TTC549 (cell line): ENCODE data around the gene PEPD.

ENCODE experiments used
- FAIRE-seq: peaks from 2 replicates; lab custom pipeline; 2012; peaks lifted over from hg19 to GRCh38; lab: Jason Lieb, UNC

PEPD gene

DNA sequence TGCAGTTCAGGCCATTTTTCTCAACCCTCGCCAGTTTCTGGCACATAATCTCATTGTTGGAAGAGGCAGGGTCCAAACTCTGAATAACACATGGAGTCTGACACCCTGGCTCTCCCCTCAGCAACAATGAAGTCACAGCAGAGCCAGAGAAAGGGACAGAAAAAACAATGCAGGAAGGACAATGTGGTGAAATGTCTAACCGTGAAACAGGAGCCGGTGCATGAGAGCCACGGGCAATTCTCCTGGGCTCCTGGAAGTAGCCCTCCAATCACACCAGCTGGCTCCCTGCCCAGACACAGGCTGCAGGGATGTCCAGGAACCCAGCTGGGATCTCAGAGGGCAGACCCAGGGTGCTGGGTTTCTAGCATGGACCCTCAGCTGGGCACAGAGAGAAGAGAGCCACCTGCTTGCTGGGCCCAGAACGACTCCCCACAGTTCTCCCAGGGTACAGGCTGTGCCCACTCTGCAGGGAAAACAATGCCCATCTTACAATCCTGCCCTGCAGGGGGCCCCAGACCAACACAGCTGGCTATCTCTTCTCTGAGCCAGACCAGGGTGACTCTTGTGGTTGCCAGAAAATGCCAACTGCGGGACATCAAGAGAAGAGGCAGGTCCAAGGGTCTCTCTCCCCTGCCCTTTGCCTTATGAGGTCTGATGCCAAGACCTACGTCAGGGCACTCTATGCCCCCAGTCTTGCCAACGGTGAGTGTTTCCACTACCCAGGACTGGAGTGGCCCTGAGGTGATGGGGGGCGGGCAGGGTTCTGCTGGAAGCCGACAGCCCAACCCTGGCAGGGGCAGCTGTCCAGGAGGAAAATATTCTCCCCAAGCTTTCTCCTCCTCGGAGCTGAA is 83.5 kb downstream of the PEPD start:
- no peak for FAIRE-seq

DNA sequence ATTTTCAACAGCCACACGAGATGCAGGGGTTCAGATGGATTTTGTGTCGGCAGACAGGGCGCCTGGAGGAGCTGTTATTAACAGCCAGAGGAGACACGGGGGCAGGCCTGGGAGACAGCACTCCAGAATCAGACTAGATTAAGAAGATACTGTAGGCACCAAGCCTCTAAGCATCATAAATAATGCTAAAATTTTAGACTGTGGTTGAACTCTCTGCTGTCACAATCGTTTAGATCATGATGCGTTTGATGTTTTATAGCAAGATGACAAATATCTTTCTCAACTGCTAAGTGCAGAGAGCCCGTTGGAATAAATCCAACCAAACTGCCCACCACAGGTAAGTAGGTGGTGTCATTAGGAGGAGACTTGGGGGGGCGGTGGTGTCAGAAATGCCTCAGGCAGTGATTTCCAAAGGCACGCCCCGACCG is 84.2 kb downstream of the PEPD start:
- FAIRE-seq, result no peak

DNA sequence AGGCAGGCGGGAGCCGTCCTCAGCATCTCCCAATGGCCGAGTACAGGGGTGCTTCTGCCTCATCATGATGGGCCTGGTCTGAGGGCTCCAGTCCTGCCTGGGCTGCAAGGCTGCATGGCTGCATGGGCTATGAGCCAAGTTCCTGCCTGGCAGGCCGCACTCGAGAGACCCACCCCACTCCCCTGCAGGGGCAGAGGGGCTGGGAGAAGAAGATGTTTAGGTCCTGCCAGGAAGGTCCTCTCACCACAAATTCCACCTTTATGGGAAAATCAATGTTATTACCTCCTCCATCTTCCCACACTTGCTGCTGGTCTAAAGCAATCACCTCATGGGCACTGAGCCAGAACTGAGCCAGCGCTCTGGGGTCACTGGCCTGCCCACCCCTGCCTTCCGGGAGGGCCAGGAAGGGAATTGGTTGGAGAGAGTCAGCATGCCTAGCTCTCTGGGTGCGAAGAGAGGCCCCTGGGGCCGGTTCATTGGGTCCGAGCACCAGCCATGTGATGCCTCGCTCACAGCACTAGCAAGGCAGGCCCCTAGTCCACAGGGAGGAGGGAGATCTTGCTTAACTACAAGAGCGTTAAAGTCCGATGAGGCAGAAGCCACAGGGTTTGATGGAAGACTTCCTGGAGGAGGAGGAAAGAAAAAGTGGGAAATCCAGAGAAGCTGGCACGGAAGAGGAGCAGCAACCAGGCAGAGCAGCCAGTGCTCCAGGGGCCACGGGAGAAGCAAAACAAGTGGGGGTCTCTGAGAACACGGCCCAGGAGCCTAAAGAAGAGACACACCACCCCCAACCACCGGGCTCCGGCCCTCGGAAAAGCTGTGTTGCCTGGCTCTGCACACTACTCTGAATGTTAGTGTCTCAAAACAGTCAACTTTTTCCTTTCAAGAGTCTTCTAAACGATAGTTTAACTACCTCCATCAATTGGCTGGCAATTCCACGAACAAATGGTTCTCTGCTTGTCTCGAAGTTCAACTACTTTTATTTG is 84.9 kb downstream of the PEPD start:
- no peak for FAIRE-seq

DNA sequence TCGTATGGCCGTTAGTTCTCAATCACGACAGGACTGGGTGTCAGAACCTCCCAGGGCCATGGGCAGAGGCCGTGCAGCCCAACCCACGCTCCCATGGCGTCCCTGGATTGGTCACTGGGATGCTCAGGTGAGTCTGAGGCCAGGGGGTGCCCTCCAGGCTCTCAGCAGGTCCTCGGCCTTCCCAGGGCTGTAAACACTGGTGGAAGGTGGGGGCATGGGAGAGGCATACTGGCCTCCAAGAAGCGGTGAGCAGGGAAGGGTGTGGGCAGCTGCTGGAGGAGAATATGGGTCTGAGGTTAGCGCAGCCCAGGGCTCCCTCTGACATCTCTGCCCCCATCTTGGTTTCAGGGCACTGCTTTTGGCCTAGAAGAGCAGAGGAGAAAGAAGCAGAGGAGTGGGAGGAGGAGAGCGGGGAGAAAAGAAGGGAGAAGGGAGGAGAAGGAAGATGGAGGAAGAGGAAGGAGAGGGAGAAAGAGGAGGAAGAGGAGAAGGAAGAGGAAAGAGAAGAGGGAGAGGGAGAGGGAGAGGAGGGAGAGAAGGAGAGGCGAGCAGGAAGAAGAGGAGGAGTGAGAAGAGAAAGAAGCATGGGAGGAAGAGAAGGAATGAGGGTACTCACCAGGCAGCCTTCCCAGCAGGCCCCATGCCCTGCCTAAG is 85.8 kb downstream of the PEPD start:
- FAIRE-seq, result no peak

DNA sequence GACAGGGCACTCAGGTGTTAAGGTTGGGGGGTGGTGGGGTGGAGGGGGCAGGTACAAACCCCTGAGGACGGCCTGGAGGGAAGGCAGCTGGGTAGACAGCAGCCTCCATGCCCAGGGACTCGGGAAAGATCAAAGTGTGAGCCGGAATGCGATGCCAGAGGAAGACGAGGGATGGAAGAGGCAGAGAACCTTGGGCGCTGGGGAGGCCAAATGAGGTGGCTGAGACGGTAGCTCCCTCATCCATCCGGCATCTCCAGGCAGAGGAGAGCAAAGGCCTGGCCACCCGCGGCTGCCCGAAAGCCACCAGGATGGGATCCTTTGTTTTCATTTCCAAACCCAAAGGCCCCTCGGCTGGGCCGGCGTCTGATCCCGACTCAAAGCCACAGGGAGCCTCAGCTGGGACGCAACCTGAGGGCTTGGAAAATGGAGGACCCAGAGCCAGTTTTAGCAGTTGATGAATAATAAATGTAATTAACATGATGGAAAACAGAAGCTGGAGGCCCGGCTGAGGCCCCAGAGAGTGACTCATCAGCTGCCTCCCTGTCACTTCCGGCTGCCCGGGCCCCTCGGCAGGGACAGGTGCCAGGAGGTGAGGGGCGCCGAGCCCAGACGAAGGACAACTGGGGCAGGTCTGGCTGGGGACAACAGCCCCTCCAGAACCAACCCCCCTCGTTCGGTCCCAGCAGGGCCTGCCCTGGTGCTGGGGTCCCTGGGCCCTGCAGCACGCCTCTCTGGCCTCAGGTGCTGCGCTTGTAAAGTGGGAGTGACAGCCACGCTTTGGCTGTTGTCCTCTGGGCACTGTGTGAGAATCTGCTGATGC is 86.5 kb downstream of the PEPD start:
- FAIRE-seq, result no peak

DNA sequence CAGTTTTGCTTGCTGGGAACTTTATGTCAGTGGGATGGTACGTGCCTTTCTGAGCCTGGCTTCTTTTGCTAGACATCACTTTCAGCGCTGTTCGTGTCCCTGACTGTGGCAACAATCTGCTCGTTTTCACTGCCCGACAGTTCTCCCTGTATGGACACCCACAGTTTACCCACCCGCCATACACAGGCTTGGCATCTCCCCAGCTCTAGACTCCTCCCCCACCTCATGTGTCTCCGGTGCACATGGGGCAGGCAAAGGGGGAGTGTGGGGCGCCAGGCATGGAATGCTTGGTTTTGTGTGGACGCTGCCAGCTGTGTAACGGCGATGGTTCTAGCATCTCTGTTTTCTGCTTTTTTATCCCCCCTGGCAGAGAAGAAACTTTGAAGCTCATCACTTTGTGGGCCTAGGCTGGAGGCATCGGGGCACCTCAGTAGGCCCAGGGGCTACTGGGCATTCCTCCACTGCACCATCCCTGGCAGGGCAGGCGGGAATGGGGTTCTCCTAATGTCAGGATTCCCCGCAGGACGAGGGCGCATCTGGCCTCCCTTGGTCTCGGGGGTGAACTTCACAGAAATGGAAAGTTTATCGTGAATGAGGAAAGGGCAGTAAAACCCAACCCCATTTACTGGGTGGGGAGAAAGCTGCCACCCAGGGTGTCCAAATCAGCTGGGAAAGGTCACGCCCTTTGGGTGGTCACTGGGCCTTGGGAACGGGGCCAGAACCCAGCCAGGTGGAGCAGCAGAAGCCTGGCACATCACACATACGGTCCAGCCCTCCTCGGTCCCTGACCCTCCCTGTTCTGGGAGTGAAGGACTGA is 87.3 kb downstream of the PEPD start:
- FAIRE-seq, result no peak

DNA sequence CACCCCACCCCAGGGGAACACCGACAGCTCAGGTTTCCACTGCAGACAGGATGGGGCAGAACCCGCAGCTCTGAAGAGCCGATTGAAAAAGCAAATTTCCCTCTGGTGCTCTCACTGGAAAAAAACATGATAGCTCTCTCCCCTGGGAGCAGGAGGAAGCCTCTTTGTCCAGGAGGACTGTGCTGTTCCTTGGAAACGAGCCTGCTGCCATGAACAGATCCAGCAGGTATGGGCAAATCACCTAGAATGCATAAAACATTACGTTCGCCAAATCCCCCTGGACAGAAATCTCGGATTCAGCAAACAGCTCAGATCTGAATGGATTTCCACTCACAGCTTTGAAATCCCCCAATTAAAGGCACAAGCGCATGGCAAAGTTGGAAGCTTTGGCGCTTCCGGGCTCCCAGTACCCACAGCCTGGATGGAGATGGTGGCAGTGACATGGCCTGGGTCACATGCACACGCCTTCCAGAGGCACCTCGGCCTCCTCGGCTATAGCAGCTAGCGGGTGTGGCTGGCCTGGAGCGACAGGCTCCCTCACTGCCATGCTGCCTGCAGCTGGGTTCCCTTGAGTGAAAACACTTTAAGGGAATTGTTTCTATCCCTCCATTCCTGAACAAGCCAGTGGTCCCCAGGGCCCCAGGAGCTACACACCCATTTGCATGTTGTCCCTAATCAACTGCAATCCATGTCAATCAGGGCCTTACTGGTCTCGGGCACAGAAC is 89.0 kb downstream of the PEPD start:
- no peak for FAIRE-seq

DNA sequence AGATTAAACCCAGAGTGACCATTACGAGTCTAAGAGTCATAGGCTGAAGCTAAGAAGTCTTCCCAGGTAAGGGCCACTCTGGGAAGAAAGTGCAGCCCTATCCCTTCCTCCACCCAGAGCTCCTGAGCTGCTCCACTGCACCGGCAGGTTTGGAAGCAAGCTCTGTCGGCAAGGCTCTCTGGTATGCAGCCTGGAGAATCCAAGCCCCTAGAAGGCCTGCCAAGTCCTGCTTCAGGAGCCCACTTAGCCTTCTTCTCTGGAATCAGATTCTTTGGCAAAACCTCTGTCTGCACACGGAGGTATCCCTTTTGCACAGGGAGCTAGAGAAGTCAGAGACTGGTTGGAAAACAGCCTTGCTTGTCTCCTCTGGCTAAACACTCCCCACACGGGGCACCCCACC is 89.6 kb downstream of the PEPD start:
- no peak for FAIRE-seq

DNA sequence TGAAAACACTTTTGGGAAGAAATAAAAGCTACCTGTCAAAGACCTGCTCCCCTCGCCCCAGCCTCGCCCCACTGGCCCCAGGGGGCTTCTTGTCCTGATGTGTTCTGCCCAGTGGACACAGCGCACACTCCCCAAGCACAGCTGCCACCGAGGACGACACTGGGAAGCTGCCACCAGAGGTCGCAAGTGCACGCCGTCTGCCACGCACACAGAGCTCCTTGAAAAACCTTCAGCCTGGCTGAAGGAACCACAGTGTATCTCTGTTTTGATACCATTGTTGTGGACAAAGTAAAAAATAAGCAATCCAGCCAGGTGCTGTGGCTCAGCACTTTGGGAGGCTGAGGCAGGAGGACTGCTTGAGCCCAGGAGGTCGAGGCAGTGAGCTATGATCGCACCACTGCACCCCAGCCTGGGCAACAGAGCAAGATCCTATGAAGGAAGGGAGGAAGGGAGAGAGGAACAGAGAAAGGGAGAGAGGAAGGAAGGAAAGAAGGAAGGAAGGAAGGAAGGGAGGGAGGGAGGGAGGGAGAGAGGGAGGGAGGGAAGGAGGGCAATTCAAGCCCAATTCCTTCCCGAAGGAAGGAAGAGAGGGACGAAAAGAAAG is 90.8 kb downstream of the PEPD start:
- no peak for FAIRE-seq

DNA sequence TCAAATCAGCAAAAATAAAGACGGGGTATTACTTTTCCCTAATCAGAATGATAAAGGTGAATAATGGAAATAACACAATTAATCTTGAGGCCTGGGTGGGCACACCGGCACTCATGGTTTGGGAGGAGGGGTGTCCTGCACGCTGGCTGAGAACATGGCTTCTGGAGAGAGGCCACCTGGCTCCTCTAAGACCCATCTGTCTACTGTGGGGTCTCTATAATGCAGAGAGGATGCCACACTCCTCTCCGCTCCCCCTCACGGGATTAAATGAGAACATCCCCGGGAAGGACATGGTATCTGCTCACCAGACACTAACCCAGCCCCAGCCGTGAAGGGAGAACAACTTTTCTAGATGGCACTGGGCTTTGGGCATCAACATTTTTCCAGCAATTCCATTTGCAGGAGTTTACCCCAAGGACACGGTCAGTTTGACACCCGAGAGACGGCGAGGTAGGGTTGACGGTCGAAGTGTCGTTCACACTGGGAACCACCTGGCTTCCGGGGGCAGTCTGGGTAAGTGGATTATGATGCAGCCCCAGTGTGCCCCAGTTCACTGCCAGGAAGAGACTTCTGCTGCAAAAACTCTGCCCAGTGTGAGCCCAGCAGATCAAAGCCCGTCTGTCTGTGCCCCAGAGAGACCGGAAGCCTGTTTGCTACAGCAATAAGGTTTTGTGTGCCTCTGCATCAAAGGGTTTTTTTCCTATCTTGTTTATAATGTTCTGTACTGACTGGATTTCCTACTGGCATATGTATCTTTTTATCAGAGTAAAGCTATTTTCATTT is 91.5 kb downstream of the PEPD start:
- no peak for FAIRE-seq

DNA sequence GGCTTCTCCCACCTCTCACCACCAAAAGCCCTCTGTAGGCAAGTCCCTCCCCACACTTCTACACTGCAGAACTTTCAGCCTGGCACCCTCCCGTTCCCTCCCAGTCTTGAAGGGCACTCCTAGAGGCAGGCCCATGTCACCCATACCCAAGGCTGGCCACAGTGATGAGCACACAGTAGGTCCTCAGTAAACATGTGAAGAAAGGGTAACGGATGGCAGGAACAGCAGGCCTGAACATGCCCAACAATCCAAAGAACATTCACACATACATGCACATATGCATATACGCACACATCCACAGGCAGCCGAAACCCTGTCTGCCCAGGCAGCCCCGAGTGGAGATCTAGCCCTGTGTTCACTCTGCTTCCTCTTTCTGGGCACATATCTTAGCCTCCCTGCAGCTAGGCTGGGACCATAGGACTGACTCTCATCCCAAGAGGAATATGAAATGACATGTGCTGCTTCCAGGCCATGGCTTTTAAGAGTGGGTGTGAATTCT is 92.9 kb downstream of the PEPD start:
- FAIRE-seq, result no peak

DNA sequence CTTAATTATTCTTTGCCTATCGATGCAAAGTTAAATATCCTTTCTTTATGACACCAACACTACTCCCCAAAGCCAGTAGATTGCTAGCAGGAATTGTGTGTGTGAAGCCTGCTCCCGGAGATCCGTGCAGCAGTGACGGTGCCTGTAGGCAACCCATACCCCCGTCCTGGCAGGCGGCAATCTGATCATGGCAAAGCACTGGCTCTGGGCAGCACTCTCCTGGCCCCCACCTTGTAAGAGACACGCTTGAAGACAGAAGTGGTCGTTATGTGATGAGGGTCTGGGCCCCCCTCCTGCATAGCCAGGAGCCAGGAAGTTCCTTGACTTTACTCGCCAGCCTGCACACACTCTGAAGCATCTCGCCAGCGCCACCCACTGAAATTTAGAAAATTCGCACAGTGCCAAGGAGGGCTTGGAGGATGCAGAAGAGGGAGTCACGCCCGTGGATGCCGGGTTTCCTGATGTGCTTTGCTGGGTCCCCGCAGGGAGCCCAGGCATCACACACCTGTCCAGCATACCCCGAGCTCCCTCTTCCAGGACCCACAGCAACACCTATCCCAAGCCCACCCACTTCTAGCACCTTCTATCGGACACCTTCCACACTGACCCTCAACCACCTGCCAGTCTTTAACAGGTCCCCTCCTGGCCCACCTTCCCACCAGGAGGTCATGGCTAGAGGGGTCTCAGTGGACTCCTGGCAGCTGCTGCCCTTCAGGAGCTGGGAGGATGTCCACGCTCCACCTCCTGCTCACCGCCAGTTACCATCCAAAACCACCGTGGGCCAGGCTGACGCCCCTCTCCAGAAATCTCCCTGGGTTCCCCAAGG is 93.6 kb downstream of the PEPD start:
- no peak for FAIRE-seq

DNA sequence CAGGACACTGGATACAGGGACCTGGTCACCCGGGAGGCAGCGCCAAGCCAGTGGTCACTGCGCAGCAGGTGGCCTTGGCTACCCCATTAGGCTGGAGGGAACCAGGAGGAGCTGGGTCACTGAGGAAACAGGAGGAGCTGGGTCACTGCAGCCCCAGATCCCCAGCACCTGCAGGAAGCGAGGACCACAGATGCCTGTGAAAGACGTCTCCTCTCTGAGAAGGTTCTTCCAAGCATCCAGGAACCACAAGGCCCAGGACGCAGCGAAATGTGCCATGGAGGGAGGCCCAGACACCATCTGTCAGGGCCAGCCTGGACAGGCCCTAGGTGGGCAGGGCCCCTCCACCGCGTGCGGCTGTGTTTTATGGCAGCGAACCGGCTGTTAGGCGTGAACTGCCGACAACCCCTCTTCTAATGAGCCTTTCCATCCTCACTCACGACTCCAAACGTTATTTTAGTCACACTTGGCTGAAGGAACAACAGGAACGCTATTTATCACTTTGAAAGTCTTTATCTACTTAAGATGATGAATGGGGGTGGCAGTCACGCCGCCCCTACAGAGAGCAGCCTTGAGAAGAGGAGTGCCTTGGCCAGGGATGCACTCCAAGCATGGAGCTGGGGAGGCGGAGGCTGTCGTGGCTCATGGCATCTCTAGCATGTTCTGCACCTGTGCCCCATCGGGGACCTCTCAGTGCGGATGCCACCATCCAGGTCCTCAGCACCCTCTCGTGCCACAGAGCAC is 94.8 kb downstream of the PEPD start:
- no peak for FAIRE-seq

DNA sequence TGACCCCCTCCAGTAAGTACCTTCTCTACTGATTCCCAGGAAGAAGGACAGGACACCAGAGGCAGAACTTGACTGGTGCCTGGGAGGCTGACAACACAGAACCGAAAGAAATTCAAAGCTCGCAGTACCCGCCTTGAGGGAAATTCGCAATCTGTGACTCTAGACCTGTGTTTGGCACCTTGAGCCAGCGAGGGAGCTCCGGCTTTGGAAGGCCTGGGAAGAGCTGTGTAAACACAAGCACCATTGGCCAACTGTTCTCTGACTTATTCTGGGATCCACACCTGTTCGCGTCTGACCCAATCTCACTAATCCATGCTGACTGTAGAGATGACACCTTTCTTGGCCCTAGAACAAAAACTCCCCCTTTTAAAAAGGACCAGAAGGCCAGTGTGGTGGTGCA is 97.4 kb downstream of the PEPD start:
- no peak for FAIRE-seq

DNA sequence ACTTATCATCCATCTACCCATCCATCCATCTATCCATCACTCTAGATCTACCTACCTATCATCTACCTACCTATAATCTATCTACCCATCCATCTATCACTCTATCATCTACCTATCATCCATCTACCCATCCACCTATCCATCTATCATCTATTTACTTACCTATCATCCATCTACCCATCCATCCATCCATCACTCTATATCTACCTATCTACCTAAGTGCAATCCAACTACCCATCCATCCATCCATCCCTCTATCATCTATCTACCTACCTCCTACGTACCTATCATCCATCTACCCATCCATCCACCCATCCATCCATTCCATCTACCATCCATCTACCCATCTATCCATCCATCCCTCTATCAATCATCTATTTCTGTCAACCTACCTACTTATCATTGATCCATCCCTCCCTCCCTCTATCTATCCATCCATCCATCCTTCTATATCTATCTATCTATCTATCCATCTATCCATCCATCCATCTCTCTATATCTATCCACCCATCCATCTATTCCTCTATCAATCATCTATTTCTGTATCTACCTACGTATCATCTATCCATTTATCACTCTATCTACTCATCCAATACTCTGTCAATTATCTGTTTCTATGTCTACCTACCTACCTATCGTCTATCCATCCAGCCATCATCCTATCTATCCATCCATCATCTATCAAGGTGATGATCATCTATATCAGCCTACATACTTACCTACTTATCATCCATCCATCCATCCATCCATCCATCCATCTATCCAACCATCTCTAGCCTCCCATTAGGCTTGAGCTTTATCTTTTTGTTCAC is 99.0 kb downstream of the PEPD start:
- FAIRE-seq, result no peak

DNA sequence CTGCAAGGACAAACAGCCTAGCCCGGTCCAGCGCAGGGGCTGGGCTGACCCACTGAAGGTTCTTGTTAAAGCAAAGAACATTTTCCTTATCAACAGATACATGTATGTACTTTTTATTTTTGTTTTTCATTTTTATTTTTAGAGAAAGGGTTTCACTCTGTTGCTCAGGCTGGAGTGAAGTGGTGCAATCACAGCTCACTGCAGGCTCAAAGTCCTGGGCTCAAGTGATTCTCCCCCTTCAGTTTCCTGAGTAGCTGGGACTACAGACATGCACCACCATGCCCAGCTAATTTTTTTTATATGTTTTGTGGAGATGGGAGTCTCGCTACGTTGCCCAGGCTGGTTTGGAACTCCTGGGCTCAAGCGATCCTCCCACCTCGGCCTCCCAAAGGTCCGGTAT is 100.2 kb downstream of the PEPD start:
- FAIRE-seq, result no peak
